IMR-90 (cell line): Measurements from ENCODE around the gene AUH. TPM values are rescaled to one million over a fixed set of nuclear protein-coding genes. Genes with fewer than 3 reads are reported as not detected.

Experiments used
- ATAC-seq: fragments of 200-7000 bp; cut with Tn5 transposase; 2 replicates; pipeline ENCODE4 v1.9.1; 2020; ENCODE audit warnings: low read depth, mild to moderate bottlenecking, moderate library complexity
- BruUV-seq: library from RNA; stranded (reverse); fragments of 400-500 nt; replicated peaks from 2 replicates; lab custom pipeline; 2021; lab: Mats Ljungman, UMichigan
- CTCF ChIA-PET: fragments of 300-600 bp; formaldehyde crosslinking; extraction: SDS; loops from one replicate; lab custom pipeline; 2021; ENCODE audit warnings: antibody characterized with exemption; lab: Yijun Ruan, JAX
- POLR2A ChIA-PET: fragments of 300-600 bp; sonication (Branson Sonifier 250); formaldehyde crosslinking; loops from one replicate; lab custom pipeline; 2022; ENCODE audit warnings: antibody characterized with exemption; ENCODE audit not compliant: unreplicated experiment; lab: Charles Lee
- DNase-seq: peaks from one replicate; pipeline ENCODE4 v3.0.0; 2013
- H2AFZ ChIP-seq: replicated peaks from 2 replicates; pipeline ENCODE3; 2013; ENCODE audit warnings: low read length, mild to moderate bottlenecking; ENCODE audit not compliant: poor library complexity
- H2AK5ac ChIP-seq: 2 replicates; pipeline ENCODE4 v1.6.1; 2013; ENCODE audit warnings: low read depth, low read length, inconsistent platforms
- H2AK9ac ChIP-seq: replicated peaks from 2 replicates; pipeline ENCODE3; 2013; ENCODE audit warnings: mild to moderate bottlenecking, low read depth, low read length, moderate library complexity; ENCODE audit not compliant: poor library complexity
- H2BK120ac ChIP-seq: 2 replicates; pipeline ENCODE4 v1.6.1; 2013; ENCODE audit warnings: low read depth, low read length, inconsistent platforms
- H2BK15ac ChIP-seq: 3 replicates; pipeline ENCODE4 v1.6.1; 2013; ENCODE audit warnings: low read depth, low read length, inconsistent platforms
- H2BK20ac ChIP-seq: 2 replicates; pipeline ENCODE4 v1.6.1; 2013; ENCODE audit warnings: low read depth, mild to moderate bottlenecking, inconsistent platforms, low read length, moderate library complexity
- H2BK5ac ChIP-seq: 2 replicates; pipeline ENCODE4 v1.6.1; 2013; ENCODE audit warnings: mild to moderate bottlenecking, low read depth, low read length, inconsistent platforms; ENCODE audit not compliant: poor library complexity, severe bottlenecking
- H3K14ac ChIP-seq: replicated peaks from 2 replicates; pipeline ENCODE4 v1.6.1; 2013; ENCODE audit warnings: low read depth, low read length, inconsistent platforms
- H3K18ac ChIP-seq: 2 replicates; pipeline ENCODE4 v1.6.1; 2013; ENCODE audit warnings: low read depth, low read length, control low read depth
- H3K23ac ChIP-seq: 2 replicates; pipeline ENCODE4 v1.6.1; 2013; ENCODE audit warnings: low read depth, low read length, inconsistent platforms
- H3K27ac ChIP-seq: 2 replicates; pipeline ENCODE4 v1.5.1; 2013; ENCODE audit warnings: mild to moderate bottlenecking, control low read depth, low read length; ENCODE audit not compliant: insufficient read depth
- H3K27me3 ChIP-seq: 2 replicates; pipeline ENCODE4 v1.6.1; 2013; ENCODE audit warnings: low read length; ENCODE audit not compliant: control insufficient read depth, insufficient read depth
- H3K36me3 ChIP-seq: 2 replicates; pipeline ENCODE4 v1.6.1; 2013; ENCODE audit warnings: low read length, mixed read lengths; ENCODE audit not compliant: control insufficient read depth, insufficient read depth
- H3K4ac ChIP-seq: 2 replicates; pipeline ENCODE4 v1.6.1; 2013; ENCODE audit warnings: low read depth, low read length, inconsistent platforms
- H3K4me1 ChIP-seq: 2 replicates; pipeline ENCODE4 v1.6.1; 2013; ENCODE audit warnings: low read length, mixed read lengths; ENCODE audit not compliant: control insufficient read depth, insufficient read depth
- H3K4me2 ChIP-seq: 2 replicates; pipeline ENCODE4 v1.6.1; 2013; ENCODE audit warnings: low read depth, mild to moderate bottlenecking, control low read depth, low read length, moderate library complexity
- H3K4me3 ChIP-seq: 2 replicates; pipeline ENCODE4 v1.5.1; 2013; ENCODE audit warnings: low read depth, mild to moderate bottlenecking, control low read depth, low read length, moderate library complexity; ENCODE audit not compliant: insufficient read depth
- H3K56ac ChIP-seq: 2 replicates; pipeline ENCODE4 v1.6.1; 2013; ENCODE audit warnings: low read length, inconsistent platforms; ENCODE audit not compliant: insufficient read depth; ENCODE audit errors: extremely low read depth
- H3K79me1 ChIP-seq, 2 experiments: 2 replicates each; pipeline ENCODE4 v1.6.1; 2013; ENCODE audit warnings: low read length in 2 of 2, inconsistent platforms in 1 of 2, low read depth in 1 of 2
- H3K9ac ChIP-seq: 2 replicates; pipeline ENCODE4 v1.6.1; 2013; ENCODE audit warnings: low read depth, low read length, control low read depth
- H3K9me1 ChIP-seq: 2 replicates; pipeline ENCODE4 v1.6.1; 2013; ENCODE audit warnings: low read length, inconsistent platforms; ENCODE audit not compliant: insufficient read depth
- H3K9me3 ChIP-seq: 2 replicates; pipeline ENCODE4 v1.6.1; 2013; ENCODE audit warnings: low read length; ENCODE audit not compliant: control insufficient read depth, insufficient read depth
- H4K20me1 ChIP-seq: 2 replicates; pipeline ENCODE4 v1.6.1; 2013; ENCODE audit warnings: low read length, inconsistent platforms; ENCODE audit not compliant: insufficient read depth
- H4K5ac ChIP-seq: 2 replicates; pipeline ENCODE4 v1.6.1; 2013; ENCODE audit warnings: mild to moderate bottlenecking, low read depth, low read length, control low read depth
- H4K8ac ChIP-seq, 2 experiments: 2 replicates each; pipeline ENCODE4 v1.6.1; 2013; ENCODE audit warnings: low read depth in 2 of 2, low read length in 2 of 2, control low read depth in 1 of 2, inconsistent platforms in 1 of 2
- H4K91ac ChIP-seq: 2 replicates; pipeline ENCODE4 v1.6.1; 2013; ENCODE audit warnings: low read depth, low read length, inconsistent platforms; ENCODE audit not compliant: insufficient read depth
- BHLHE40 ChIP-seq: fragments of 150-350 bp; IDR thresholded peaks from 2 replicates; pipeline ENCODE4 v1.6.1; 2016; ENCODE audit warnings: mild to moderate bottlenecking, low read depth, low read length
- CEBPB ChIP-seq: IDR thresholded peaks from 2 replicates; pipeline ENCODE4 v1.6.1; 2012; ENCODE audit warnings: low read depth, low read length, improper control_type of control experiment
- CHD1 ChIP-seq: IDR thresholded peaks from 2 replicates; pipeline ENCODE4 v1.6.1; 2012; ENCODE audit warnings: low read depth, low read length, improper control_type of control experiment
- MAFK ChIP-seq: IDR thresholded peaks from 2 replicates; pipeline ENCODE4 v1.6.1; 2012; ENCODE audit warnings: low read depth, low read length, improper control_type of control experiment
- MXI1 ChIP-seq: IDR thresholded peaks from 2 replicates; pipeline ENCODE4 v1.6.1; 2012; ENCODE audit warnings: low read depth, mild to moderate bottlenecking, low read length, moderate library complexity, borderline replicate concordance
- RFX5 ChIP-seq: IDR thresholded peaks from 2 replicates; pipeline ENCODE4 v1.8.0; 2012; ENCODE audit warnings: low read depth, mild to moderate bottlenecking, low read length, moderate library complexity
- SMC3 ChIP-seq: fragments of 150-350 bp; IDR thresholded peaks from 2 replicates; pipeline ENCODE4 v1.6.1; 2016; ENCODE audit warnings: low read depth, mild to moderate bottlenecking, antibody characterized with exemption, low read length, moderate library complexity
- WGBS, 2 experiments: methylation state at CpG; one replicate each; pipeline versions ENCODE4 v1.1.5 to v1.1.7; 2013; ENCODE audit warnings: missing lambda C conversion rate in 2 of 2; ENCODE audit not compliant: insufficient read length in 1 of 2; ENCODE audit errors: extremely low coverage in 2 of 2; 5-methylcytosine and 5-hydroxymethylcytosine counted together
- dilution Hi-C: fragments of 300-500 bp; cut with HindIII; formaldehyde crosslinking; loops from one replicate; pipeline ENCODE4 v1.14.3; 2018; ENCODE audit warnings: low sequenced_read_pairs; ENCODE audit not compliant: unreplicated experiment
- in situ Hi-C: fragments of 300-500 bp; cut with MboI; formaldehyde crosslinking; loops from 3 replicates; pipeline ENCODE4 v1.14.3; 2019; ENCODE audit warnings: low sequenced_read_pairs, inconsistent platforms, mixed read lengths
- intact Hi-C: fragments of 100-400 bp; cut with micrococcal nuclease; formaldehyde crosslinking; loops from 2 replicates; pipeline ENCODE4 v1.10.0; 2022
- polyA plus RNA-seq, 3 experiments: library from polyadenylated mRNA; depleted of rRNA; stranded (reverse); fragments of >200 nt; gene quantifications; 2 replicates each; pipeline ENCODE4 v1.2.3, GENCODE V29; 2012; ENCODE audit warnings: low replicate concordance in 1 of 3
- total RNA-seq: library from RNA; depleted of rRNA; stranded (reverse); fragments of >200 nt; gene quantifications from 2 replicates; pipeline ENCODE4 v1.2.3, GENCODE V29; 2012
- TF ChIP-seq, protein P1 (sequence below): conservative IDR thresholded peaks from 2 replicates; pipeline ENCODE4 v1.5.1; 2012; ENCODE audit warnings: mild to moderate bottlenecking, low read depth, low read length, improper control_type of control experiment
- TF ChIP-seq, protein P2 (sequence below): fragments of 150-350 bp; IDR thresholded peaks from 2 replicates; pipeline ENCODE4 v1.6.1; 2016; ENCODE audit warnings: low read depth, mild to moderate bottlenecking, low read length, moderate library complexity, borderline replicate concordance

The AUH gene
- total and polyA plus RNA-seq, 2 of the 4 experiments (the other 2 are of a cell fraction): 5.9 to 8.1 TPM

DNA sequence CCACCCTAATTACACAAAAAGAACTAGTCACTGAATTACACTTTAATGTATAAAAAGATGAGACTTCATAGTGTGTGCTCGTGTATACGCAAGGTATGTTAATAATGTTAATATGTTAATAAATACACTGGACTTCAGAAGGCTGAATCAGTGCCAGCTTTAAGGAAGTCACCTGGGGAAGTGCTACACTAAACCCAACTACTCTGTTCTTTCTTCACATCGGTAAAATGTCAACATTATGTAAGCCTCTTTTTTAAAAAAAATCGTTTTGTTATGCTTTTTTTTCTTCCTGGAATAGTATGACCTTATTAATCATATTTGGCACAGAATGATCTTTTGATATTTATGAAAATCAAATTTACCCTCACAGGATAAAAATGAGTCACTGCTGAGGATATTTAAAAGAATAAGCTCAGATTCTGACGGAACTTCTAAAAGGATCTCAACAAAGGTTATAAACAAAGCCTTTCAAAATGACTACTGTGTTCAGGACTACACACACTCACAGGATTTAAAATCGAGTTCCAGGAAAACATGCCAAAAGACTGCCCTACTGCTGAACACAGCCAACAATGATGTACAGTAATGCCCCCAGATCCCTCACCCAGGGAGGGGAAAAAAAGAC lies 75.9 kb downstream of the AUH start:
- peak overlapping the region; percentile 78; the same call in 1 of the 2 replicates for H3K4me2 ChIP-seq
- BruUV-seq: no TSS peak

More for the DNA sequence above, 75.9 kb downstream of the AUH start:
- Histone ChIP-seq H2BK20ac (no peak overlapping the region), H3K18ac (peak overlapping the region; percentile 57; the same call in 1 of the 2 replicates), H3K56ac (no peak overlapping the region), H4K20me1 (no peaks in the 10 kb centered on the region), H2BK5ac (no peak overlapping the region), H3K9ac (no peak overlapping the region), H3K9me1 (peaks cover 7% of the 10 kb centered on the region; the same call in 1 of the 2 replicates), H4K91ac (no peak overlapping the region), H3K27me3 (no peaks in the 10 kb centered on the region), H3K9me3 (no peaks in the 10 kb centered on the region), H3K36me3 (peaks cover 3% of the 10 kb centered on the region; the same call in 1 of the 2 replicates), H3K14ac (peak overlapping the region; percentile 62; the same call in 1 of the 2 replicates), H3K4me1 (peaks cover 4% of the 10 kb centered on the region), H2AFZ (no peak overlapping the region), H2BK15ac (no peak overlapping the region), H3K4ac (no peak overlapping the region), H2BK120ac (no peak overlapping the region), H2AK9ac (no peak overlapping the region), H4K8ac (no peak overlapping the region), H3K79me1 (peaks cover 3 to 13% of the 10 kb centered on the region in 2 experiments; a peak in 2 of 4 replicates), H4K5ac (no peak overlapping the region), H3K27ac (no peak overlapping the region), H3K23ac (0 out of 2 replicates have a peak overlapping the region, but pooled peaks have one; percentile 57), H2AK5ac (no peak overlapping the region), H3K4me3 (no peak overlapping the region)
- intact Hi-C loops: loop anchor here (5.0 kb wide), 1 partner anchor 39 kb away; no protein-coding TSS in a partner anchor
- in situ Hi-C loops: no loop called here
- ATAC-seq: peak; percentile 51; the same call in 1 of the 2 replicates
- dilution Hi-C loops: no loop called here
- ChIA-PET CTCF (no interaction called here), POLR2A (no interaction called here)
- DNase-seq: peak; percentile 54
- TF ChIP-seq SMC3 (no peak), CHD1 (no peak), MAFK (no peak), BHLHE40 (no peak), MXI1 (no peak), CEBPB (no peak), RFX5 (no peak)
- TF ChIP-seq, protein P1, sequence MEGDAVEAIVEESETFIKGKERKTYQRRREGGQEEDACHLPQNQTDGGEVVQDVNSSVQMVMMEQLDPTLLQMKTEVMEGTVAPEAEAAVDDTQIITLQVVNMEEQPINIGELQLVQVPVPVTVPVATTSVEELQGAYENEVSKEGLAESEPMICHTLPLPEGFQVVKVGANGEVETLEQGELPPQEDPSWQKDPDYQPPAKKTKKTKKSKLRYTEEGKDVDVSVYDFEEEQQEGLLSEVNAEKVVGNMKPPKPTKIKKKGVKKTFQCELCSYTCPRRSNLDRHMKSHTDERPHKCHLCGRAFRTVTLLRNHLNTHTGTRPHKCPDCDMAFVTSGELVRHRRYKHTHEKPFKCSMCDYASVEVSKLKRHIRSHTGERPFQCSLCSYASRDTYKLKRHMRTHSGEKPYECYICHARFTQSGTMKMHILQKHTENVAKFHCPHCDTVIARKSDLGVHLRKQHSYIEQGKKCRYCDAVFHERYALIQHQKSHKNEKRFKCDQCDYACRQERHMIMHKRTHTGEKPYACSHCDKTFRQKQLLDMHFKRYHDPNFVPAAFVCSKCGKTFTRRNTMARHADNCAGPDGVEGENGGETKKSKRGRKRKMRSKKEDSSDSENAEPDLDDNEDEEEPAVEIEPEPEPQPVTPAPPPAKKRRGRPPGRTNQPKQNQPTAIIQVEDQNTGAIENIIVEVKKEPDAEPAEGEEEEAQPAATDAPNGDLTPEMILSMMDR: no peak
- TF ChIP-seq, protein P2, sequence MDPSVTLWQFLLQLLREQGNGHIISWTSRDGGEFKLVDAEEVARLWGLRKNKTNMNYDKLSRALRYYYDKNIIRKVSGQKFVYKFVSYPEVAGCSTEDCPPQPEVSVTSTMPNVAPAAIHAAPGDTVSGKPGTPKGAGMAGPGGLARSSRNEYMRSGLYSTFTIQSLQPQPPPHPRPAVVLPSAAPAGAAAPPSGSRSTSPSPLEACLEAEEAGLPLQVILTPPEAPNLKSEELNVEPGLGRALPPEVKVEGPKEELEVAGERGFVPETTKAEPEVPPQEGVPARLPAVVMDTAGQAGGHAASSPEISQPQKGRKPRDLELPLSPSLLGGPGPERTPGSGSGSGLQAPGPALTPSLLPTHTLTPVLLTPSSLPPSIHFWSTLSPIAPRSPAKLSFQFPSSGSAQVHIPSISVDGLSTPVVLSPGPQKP: no peak
- no CpG with 5 or more reads among the region's 6 CpGs for WGBS, 2 experiments
